ENCODE measurements around the gene TPMT. TPM values are rescaled to one million over a fixed set of nuclear protein-coding genes. Genes with fewer than 3 reads are reported as not detected.

The TPMT gene
- total RNA-seq, 1 experiment from 2014 or later = 13.3 TPM

- no peak overlapping the region for H4K91ac ChIP-seq (ENCODE audit: insufficient read length, low read depth, low read length)
Observed at GRCh38 chr6:18126121-18126520, 28.8 kb downstream of the TPMT start.

More at GRCh38 chr6:18126121-18126520, 28.8 kb downstream of the TPMT start:
- Histone ChIP-seq H2BK5ac (ENCODE audit: insufficient read length, low read length) (no peak overlapping the region), H3K79me1 (ENCODE audit: insufficient read depth, low read depth, low read length, poor library complexity, severe bottlenecking) (no peaks in the 10 kb centered on the region), H2BK12ac (ENCODE audit: insufficient read length, low read depth, low read length) (no peak overlapping the region), H2BK15ac (ENCODE audit: low read depth, low read length) (no peak overlapping the region), H4K20me1 (ENCODE audit: control insufficient read depth, insufficient read depth, insufficient read length) (no peaks in the 10 kb centered on the region), H2AFZ (ENCODE audit: low read length) (no peak overlapping the region), H3K9ac (ENCODE audit: extremely low read depth, insufficient read length, low read length) (no peak overlapping the region), H3K27ac (ENCODE audit: insufficient read length, low read depth, low read length) (no peak overlapping the region), H3K56ac (ENCODE audit: insufficient read length, low read depth, low read length) (no peak overlapping the region), H2BK20ac (ENCODE audit: low read depth, low read length, poor library complexity, severe bottlenecking) (no peak overlapping the region), H4K5ac (ENCODE audit: insufficient read length, low read depth, low read length) (no peak overlapping the region), H3K27me3 (ENCODE audit: insufficient read depth, low read length) (no peaks in the 10 kb centered on the region), H4K8ac (replicated peaks; ENCODE audit: insufficient read length, low read depth, low read length) (no peak overlapping the region), H3K18ac (ENCODE audit: insufficient read length, low read depth, low read length) (no peak overlapping the region), H3K23ac (ENCODE audit: insufficient read length, low read depth, low read length) (no peak overlapping the region), H2AK5ac (ENCODE audit: insufficient read length, low read length) (no peak overlapping the region), H3K23me2 (ENCODE audit: insufficient read length, low read depth, low read length, poor library complexity, severe bottlenecking) (peaks cover 5% of the 10 kb centered on the region), H2BK120ac (ENCODE audit: low read depth, low read length, poor library complexity, severe bottlenecking) (no peak overlapping the region), H3K4me1 (ENCODE audit: insufficient read depth, low read length) (no peaks in the 10 kb centered on the region), H3K79me2 (ENCODE audit: insufficient read depth, low read length) (no peaks in the 10 kb centered on the region), H3K4ac (ENCODE audit: low read depth, low read length) (no peak overlapping the region), H3K9me3 (ENCODE audit: control insufficient read depth, low read depth, low read length) (no peaks in the 10 kb centered on the region), H3K4me2 (ENCODE audit: insufficient read depth, insufficient read length, low read length) (no peak overlapping the region), H3T11ph (ENCODE audit: low read length) (no peak overlapping the region), H3K14ac (ENCODE audit: insufficient read depth, low read length) (no peak overlapping the region)
- WGBS (ENCODE audit: extremely low coverage, insufficient read length, low lambda C conversion rate) = no CpG with 5 or more reads among the region's 5 CpGs
- Mint-ChIP-seq H3K4me3 (no peak overlapping the region), H3K27me3 (ENCODE audit: low read depth) (peaks cover 17% of the 10 kb centered on the region), H3K36me3 (ENCODE audit: insufficient read depth in 1 of 3, low read depth in 3 of 3) (peaks cover 0 to 7% (median 4%) of the 10 kb centered on the region in 3 experiments; a peak in 2 of 7 replicates), H3K4me1 (peaks cover 8 to 9% of the 10 kb centered on the region in 2 experiments), H3K9me3 (no peaks in the 10 kb centered on the region; a peak in 1 of 5 replicates), H3K27ac (no peak overlapping the region)
- TF ChIP-seq, protein P1, sequence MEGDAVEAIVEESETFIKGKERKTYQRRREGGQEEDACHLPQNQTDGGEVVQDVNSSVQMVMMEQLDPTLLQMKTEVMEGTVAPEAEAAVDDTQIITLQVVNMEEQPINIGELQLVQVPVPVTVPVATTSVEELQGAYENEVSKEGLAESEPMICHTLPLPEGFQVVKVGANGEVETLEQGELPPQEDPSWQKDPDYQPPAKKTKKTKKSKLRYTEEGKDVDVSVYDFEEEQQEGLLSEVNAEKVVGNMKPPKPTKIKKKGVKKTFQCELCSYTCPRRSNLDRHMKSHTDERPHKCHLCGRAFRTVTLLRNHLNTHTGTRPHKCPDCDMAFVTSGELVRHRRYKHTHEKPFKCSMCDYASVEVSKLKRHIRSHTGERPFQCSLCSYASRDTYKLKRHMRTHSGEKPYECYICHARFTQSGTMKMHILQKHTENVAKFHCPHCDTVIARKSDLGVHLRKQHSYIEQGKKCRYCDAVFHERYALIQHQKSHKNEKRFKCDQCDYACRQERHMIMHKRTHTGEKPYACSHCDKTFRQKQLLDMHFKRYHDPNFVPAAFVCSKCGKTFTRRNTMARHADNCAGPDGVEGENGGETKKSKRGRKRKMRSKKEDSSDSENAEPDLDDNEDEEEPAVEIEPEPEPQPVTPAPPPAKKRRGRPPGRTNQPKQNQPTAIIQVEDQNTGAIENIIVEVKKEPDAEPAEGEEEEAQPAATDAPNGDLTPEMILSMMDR (conservative IDR thresholded peaks at IDR 0.05) = no peak
- no peak for DNase-seq
